ENCODE results near the gene GOLM1.

Gene GOLM1

GRCh38 chr9:86128235-86128822, 29.0 kb upstream of the GOLM1 start:
- DNase-seq (ENCODE audit: low read depth, low spot score): no peak
- Histone ChIP-seq H3K9me3 (ENCODE audit: insufficient read depth, low read length) (no peaks in the 10 kb centered on the region), H3K27me3 (ENCODE audit: insufficient read depth, insufficient read length) (no peaks in the 10 kb centered on the region), H3K36me3 (ENCODE audit: insufficient read depth, insufficient read length, low read length) (no peaks in the 10 kb centered on the region), H3K9ac (ENCODE audit: insufficient read length, low read depth) (no peak overlapping the region), H3K4me1 (ENCODE audit: insufficient read depth, insufficient read length) (peaks cover 5% of the 10 kb centered on the region), H3K4me3 (ENCODE audit: insufficient read length, low read depth) (no peak overlapping the region)
- TF ChIP-seq YY1 (IDR thresholded peaks at IDR 0.05; ENCODE audit: insufficient read depth, insufficient read length) (no peak), ZNF274 (IDR thresholded peaks at IDR 0.05; ENCODE audit: low read depth, low read length) (no peak), SUZ12 (IDR thresholded peaks at IDR 0.05; ENCODE audit: extremely low read depth, insufficient read depth, insufficient read length) (no peak)

- Histone ChIP-seq H3K27me3 (ENCODE audit: insufficient read depth, insufficient read length) (no peaks in the 10 kb centered on the region), H3K4me1 (ENCODE audit: insufficient read depth, insufficient read length) (peaks cover 8% of the 10 kb centered on the region), H3K36me3 (ENCODE audit: insufficient read depth, insufficient read length, low read length) (no peaks in the 10 kb centered on the region), H3K4me3 (ENCODE audit: insufficient read length, low read depth) (no peak overlapping the region), H3K9me3 (ENCODE audit: insufficient read depth, low read length) (no peaks in the 10 kb centered on the region), H3K9ac (ENCODE audit: insufficient read length, low read depth) (no peak overlapping the region)
- DNase-seq (ENCODE audit: low read depth, low spot score): peak; percentile 74
- TF ChIP-seq YY1 (IDR thresholded peaks at IDR 0.05; ENCODE audit: insufficient read depth, insufficient read length): no peak
- TF ChIP-seq SUZ12 (IDR thresholded peaks at IDR 0.05; ENCODE audit: extremely low read depth, insufficient read depth, insufficient read length): no peak
- TF ChIP-seq ZNF274 (IDR thresholded peaks at IDR 0.05; ENCODE audit: low read depth, low read length): no peak
Observed at GRCh38 chr9:86126998-86127972, 27.9 kb upstream of the GOLM1 start.

- Histone ChIP-seq H3K4me3 (ENCODE audit: insufficient read length, low read depth) (no peak overlapping the region), H3K9ac (ENCODE audit: insufficient read length, low read depth) (no peak overlapping the region), H3K4me1 (ENCODE audit: insufficient read depth, insufficient read length) (peaks cover 8% of the 10 kb centered on the region), H3K27me3 (ENCODE audit: insufficient read depth, insufficient read length) (no peaks in the 10 kb centered on the region), H3K36me3 (ENCODE audit: insufficient read depth, insufficient read length, low read length) (no peaks in the 10 kb centered on the region), H3K9me3 (ENCODE audit: insufficient read depth, low read length) (no peaks in the 10 kb centered on the region)
- TF ChIP-seq ZNF274 (IDR thresholded peaks at IDR 0.05; ENCODE audit: low read depth, low read length) (no peak), YY1 (IDR thresholded peaks at IDR 0.05; ENCODE audit: insufficient read depth, insufficient read length) (no peak), SUZ12 (IDR thresholded peaks at IDR 0.05; ENCODE audit: extremely low read depth, insufficient read depth, insufficient read length) (no peak)
- DNase-seq (ENCODE audit: low read depth, low spot score): no peak
Observed at GRCh38 chr9:86122311-86122710, 23.0 kb upstream of the GOLM1 start.

- no peaks in the 10 kb centered on the region for H3K36me3 ChIP-seq (ENCODE audit: insufficient read depth, insufficient read length, low read length)
- TF ChIP-seq SUZ12 (IDR thresholded peaks at IDR 0.05; ENCODE audit: extremely low read depth, insufficient read depth, insufficient read length) (no peak), YY1 (IDR thresholded peaks at IDR 0.05; ENCODE audit: insufficient read depth, insufficient read length) (no peak), ZNF274 (IDR thresholded peaks at IDR 0.05; ENCODE audit: low read depth, low read length) (no peak)
- no peak for DNase-seq (ENCODE audit: low read depth, low spot score)
- H3K9ac ChIP-seq (ENCODE audit: insufficient read length, low read depth): no peak overlapping the region
- H3K4me3 ChIP-seq (ENCODE audit: insufficient read length, low read depth): no peak overlapping the region
- H3K4me1 ChIP-seq (ENCODE audit: insufficient read depth, insufficient read length): peaks cover 2% of the 10 kb centered on the region
- no peaks in the 10 kb centered on the region for H3K27me3 ChIP-seq (ENCODE audit: insufficient read depth, insufficient read length)
- no peaks in the 10 kb centered on the region for H3K9me3 ChIP-seq (ENCODE audit: insufficient read depth, low read length)
Observed at GRCh38 chr9:86119457-86119856, 20.1 kb upstream of the GOLM1 start.

- H3K4me1 ChIP-seq (ENCODE audit: insufficient read depth, insufficient read length): no peaks in the 10 kb centered on the region
- no peak overlapping the region for H3K9ac ChIP-seq (ENCODE audit: insufficient read length, low read depth)
- H3K27me3 ChIP-seq (ENCODE audit: insufficient read depth, insufficient read length): no peaks in the 10 kb centered on the region
- TF ChIP-seq ZNF274 (IDR thresholded peaks at IDR 0.05; ENCODE audit: low read depth, low read length) (no peak), YY1 (IDR thresholded peaks at IDR 0.05; ENCODE audit: insufficient read depth, insufficient read length) (no peak), SUZ12 (IDR thresholded peaks at IDR 0.05; ENCODE audit: extremely low read depth, insufficient read depth, insufficient read length) (no peak)
- H3K36me3 ChIP-seq (ENCODE audit: insufficient read depth, insufficient read length, low read length): no peaks in the 10 kb centered on the region
- no peak for DNase-seq (ENCODE audit: low read depth, low spot score)
- no peaks in the 10 kb centered on the region for H3K9me3 ChIP-seq (ENCODE audit: insufficient read depth, low read length)
- H3K4me3 ChIP-seq (ENCODE audit: insufficient read length, low read depth): no peak overlapping the region
Observed at GRCh38 chr9:86116425-86116824, 17.1 kb upstream of the GOLM1 start.

GRCh38 chr9:86115886-86116285, 16.5 kb upstream of the GOLM1 start:
- no peak overlapping the region for H3K4me3 ChIP-seq (ENCODE audit: insufficient read length, low read depth)
- no peaks in the 10 kb centered on the region for H3K9me3 ChIP-seq (ENCODE audit: insufficient read depth, low read length)
- no peak for DNase-seq (ENCODE audit: low read depth, low spot score)
- TF ChIP-seq ZNF274 (IDR thresholded peaks at IDR 0.05; ENCODE audit: low read depth, low read length): no peak
- TF ChIP-seq SUZ12 (IDR thresholded peaks at IDR 0.05; ENCODE audit: extremely low read depth, insufficient read depth, insufficient read length): no peak
- TF ChIP-seq YY1 (IDR thresholded peaks at IDR 0.05; ENCODE audit: insufficient read depth, insufficient read length): no peak
- H3K36me3 ChIP-seq (ENCODE audit: insufficient read depth, insufficient read length, low read length): no peaks in the 10 kb centered on the region
- no peaks in the 10 kb centered on the region for H3K4me1 ChIP-seq (ENCODE audit: insufficient read depth, insufficient read length)
- no peak overlapping the region for H3K9ac ChIP-seq (ENCODE audit: insufficient read length, low read depth)
- no peaks in the 10 kb centered on the region for H3K27me3 ChIP-seq (ENCODE audit: insufficient read depth, insufficient read length)

GRCh38 chr9:86112057-86112456, 12.7 kb upstream of the GOLM1 start:
- Histone ChIP-seq H3K9me3 (ENCODE audit: insufficient read depth, low read length) (no peaks in the 10 kb centered on the region), H3K4me1 (ENCODE audit: insufficient read depth, insufficient read length) (no peaks in the 10 kb centered on the region), H3K27me3 (ENCODE audit: insufficient read depth, insufficient read length) (no peaks in the 10 kb centered on the region), H3K4me3 (ENCODE audit: insufficient read length, low read depth) (no peak overlapping the region), H3K9ac (ENCODE audit: insufficient read length, low read depth) (no peak overlapping the region), H3K36me3 (ENCODE audit: insufficient read depth, insufficient read length, low read length) (no peaks in the 10 kb centered on the region)
- TF ChIP-seq ZNF274 (IDR thresholded peaks at IDR 0.05; ENCODE audit: low read depth, low read length) (no peak), YY1 (IDR thresholded peaks at IDR 0.05; ENCODE audit: insufficient read depth, insufficient read length) (no peak), SUZ12 (IDR thresholded peaks at IDR 0.05; ENCODE audit: extremely low read depth, insufficient read depth, insufficient read length) (no peak)
- no peak for DNase-seq (ENCODE audit: low read depth, low spot score)
